ENCODE measurements around the gene TSHZ1.

DNA sequence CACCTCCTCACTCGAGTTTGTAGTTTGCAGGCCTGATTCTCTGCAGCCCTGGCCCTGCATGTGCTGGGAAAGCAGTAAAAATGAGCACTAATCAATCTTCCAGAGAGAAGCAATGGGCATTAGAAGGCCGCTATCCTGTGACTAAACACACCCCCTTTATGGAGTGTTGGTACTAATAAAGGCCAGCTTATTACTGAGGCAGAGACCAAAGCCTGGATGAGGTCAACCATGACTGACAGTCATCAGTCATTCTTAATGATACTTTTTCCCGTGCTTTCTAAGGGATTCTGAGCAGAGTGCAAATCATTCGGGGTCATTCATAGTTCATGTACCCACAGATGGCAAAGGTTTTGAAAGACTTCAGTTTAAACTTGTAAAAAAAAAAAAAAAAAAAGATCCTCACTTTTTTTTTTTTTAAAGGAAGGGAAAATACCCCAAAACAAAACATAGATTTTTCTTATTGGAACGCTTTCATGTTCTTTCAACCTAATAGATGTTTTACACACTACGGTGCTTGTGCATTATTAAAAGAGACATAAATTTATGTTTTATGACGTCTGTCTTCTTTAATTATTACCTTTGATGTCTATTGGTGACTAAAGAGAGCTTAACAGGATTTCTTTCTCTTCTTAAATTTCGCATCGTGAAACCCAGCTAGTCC lies 13.2 kb downstream of the TSHZ1 start:
- TF ChIP-seq, protein P1, sequence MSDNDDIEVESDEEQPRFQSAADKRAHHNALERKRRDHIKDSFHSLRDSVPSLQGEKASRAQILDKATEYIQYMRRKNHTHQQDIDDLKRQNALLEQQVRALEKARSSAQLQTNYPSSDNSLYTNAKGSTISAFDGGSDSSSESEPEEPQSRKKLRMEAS (IDR thresholded peaks at IDR 0.05), result no peak
- TF ChIP-seq RAD21 (conservative IDR thresholded peaks at IDR 0.05 in 1 of 2, IDR thresholded peaks at IDR 0.05 in 1 of 2) (no peak), RFX5 (IDR thresholded peaks at IDR 0.05) (no peak)
- TF ChIP-seq, protein P2, sequence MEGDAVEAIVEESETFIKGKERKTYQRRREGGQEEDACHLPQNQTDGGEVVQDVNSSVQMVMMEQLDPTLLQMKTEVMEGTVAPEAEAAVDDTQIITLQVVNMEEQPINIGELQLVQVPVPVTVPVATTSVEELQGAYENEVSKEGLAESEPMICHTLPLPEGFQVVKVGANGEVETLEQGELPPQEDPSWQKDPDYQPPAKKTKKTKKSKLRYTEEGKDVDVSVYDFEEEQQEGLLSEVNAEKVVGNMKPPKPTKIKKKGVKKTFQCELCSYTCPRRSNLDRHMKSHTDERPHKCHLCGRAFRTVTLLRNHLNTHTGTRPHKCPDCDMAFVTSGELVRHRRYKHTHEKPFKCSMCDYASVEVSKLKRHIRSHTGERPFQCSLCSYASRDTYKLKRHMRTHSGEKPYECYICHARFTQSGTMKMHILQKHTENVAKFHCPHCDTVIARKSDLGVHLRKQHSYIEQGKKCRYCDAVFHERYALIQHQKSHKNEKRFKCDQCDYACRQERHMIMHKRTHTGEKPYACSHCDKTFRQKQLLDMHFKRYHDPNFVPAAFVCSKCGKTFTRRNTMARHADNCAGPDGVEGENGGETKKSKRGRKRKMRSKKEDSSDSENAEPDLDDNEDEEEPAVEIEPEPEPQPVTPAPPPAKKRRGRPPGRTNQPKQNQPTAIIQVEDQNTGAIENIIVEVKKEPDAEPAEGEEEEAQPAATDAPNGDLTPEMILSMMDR (IDR thresholded peaks at IDR 0.05), result no peak
